ENCODE measurements around the gene PLA2G15.
"Not testable (repeated sequence)": the region's sequence is repeated elsewhere in the genome, so short reads cannot be mapped to it uniquely, and the experiment has no call there.

PLA2G15 gene

GRCh38 chr16:68275611-68276191, 30.5 kb downstream of the PLA2G15 start:
- no peak for DNase-seq (ENCODE audit: extremely low read depth in 1 of 2, low read depth in 1 of 2)

- no peak for DNase-seq (ENCODE audit: extremely low read depth in 1 of 2, low read depth in 1 of 2)
These were observed 31.1 kb downstream of the PLA2G15 start for GRCh38 chr16:68276223-68276622.

- no peak for DNase-seq (ENCODE audit: extremely low read depth in 1 of 2, low read depth in 1 of 2)
These were observed 34.8 kb downstream of the PLA2G15 start for GRCh38 chr16:68279726-68280558.

GRCh38 chr16:68281368-68282063, 36.3 kb downstream of the PLA2G15 start:
- no peak for DNase-seq (ENCODE audit: extremely low read depth in 1 of 2, low read depth in 1 of 2)

GRCh38 chr16:68282064-68282452, 36.9 kb downstream of the PLA2G15 start:
- DNase-seq (ENCODE audit: extremely low read depth in 1 of 2, low read depth in 1 of 2): no peak

GRCh38 chr16:68283346-68283745, 38.2 kb downstream of the PLA2G15 start:
- DNase-seq (ENCODE audit: extremely low read depth in 1 of 2, low read depth in 1 of 2): no peak

GRCh38 chr16:68283801-68284598, 38.8 kb downstream of the PLA2G15 start:
- DNase-seq (ENCODE audit: extremely low read depth in 1 of 2, low read depth in 1 of 2): no peak

- no peak for DNase-seq (ENCODE audit: extremely low read depth in 1 of 2, low read depth in 1 of 2)
These were observed 39.7 kb downstream of the PLA2G15 start for GRCh38 chr16:68284847-68285246.

- DNase-seq (ENCODE audit: extremely low read depth in 1 of 2, low read depth in 1 of 2): no peak
These were observed 40.5 kb downstream of the PLA2G15 start for GRCh38 chr16:68285683-68286082.

GRCh38 chr16:68286153-68287074, 41.2 kb downstream of the PLA2G15 start:
- DNase-seq (ENCODE audit: extremely low read depth in 1 of 2, low read depth in 1 of 2): no peak

- DNase-seq (ENCODE audit: extremely low read depth in 1 of 2, low read depth in 1 of 2): no peak
These were observed 42.4 kb downstream of the PLA2G15 start for GRCh38 chr16:68287276-68288251.

- DNase-seq (ENCODE audit: extremely low read depth in 1 of 2, low read depth in 1 of 2): no peak
These were observed 43.1 kb downstream of the PLA2G15 start for GRCh38 chr16:68288252-68288650.

GRCh38 chr16:68288796-68289195, 43.6 kb downstream of the PLA2G15 start:
- DNase-seq (ENCODE audit: extremely low read depth in 1 of 2, low read depth in 1 of 2): not testable (repeated sequence)

GRCh38 chr16:68289202-68289601, 44.0 kb downstream of the PLA2G15 start:
- no peak for DNase-seq (ENCODE audit: extremely low read depth in 1 of 2, low read depth in 1 of 2)

- peak; percentile 39 to 63 for DNase-seq (ENCODE audit: extremely low read depth in 1 of 2, low read depth in 1 of 2)
These were observed 44.6 kb downstream of the PLA2G15 start for GRCh38 chr16:68289621-68290329.

GRCh38 chr16:68290450-68290849, 45.3 kb downstream of the PLA2G15 start:
- no peak for DNase-seq (ENCODE audit: extremely low read depth in 1 of 2, low read depth in 1 of 2)

GRCh38 chr16:68291227-68291626, 46.1 kb downstream of the PLA2G15 start:
- no peak for DNase-seq (ENCODE audit: extremely low read depth in 1 of 2, low read depth in 1 of 2)

GRCh38 chr16:68292425-68292824, 47.3 kb downstream of the PLA2G15 start:
- DNase-seq (ENCODE audit: extremely low read depth in 1 of 2, low read depth in 1 of 2): no peak
